ENCODE results near the gene LTBR.

Gene LTBR

DNA sequence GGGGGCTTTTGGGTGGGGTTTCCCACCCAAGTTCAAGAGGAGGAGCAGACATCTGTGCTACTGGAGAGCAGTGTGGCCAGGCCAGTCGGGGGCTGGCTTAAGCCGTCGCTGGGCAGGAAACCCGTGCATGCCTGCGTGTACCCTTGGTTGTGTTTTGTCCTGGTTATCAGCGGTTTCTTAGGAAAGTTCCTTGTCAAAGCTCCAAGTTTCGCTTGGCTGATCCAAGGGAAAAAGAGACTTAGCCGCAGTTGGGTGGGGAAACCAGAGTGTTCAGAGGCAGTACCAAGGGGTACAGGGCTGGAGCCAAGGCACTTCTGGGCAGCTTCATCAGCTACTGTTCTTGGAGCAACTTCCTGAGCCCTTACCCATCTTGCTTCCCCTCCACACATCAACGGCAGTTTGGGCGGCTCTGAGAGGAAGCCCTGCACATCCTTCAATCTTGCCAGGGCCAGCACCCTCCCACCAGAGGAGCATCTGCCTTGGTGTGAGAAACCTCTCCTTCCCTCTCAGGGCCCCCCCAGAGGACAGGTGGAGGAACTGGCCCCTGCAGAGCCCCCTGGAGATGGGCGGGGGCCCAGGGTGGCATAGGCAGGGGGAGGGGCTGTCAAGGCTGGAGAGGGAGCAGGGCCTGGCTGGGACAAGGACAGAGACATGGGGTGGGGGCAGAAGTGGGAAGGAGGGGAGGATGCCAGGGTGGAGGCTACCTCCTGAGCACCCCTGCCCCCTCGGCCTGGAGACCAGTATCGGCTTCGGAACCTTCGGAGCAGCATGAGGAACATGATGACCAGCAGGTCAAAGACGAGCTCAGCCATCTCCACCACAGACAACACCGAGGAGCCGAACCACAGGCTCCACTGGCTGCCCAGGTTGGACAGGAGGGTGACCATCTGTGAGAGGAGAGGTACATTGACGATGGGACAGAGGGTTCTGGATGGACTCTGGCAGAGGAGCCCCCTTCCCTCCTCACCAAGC lies 36.3 kb upstream of the LTBR start:
- DNase-seq = no peak

DNA sequence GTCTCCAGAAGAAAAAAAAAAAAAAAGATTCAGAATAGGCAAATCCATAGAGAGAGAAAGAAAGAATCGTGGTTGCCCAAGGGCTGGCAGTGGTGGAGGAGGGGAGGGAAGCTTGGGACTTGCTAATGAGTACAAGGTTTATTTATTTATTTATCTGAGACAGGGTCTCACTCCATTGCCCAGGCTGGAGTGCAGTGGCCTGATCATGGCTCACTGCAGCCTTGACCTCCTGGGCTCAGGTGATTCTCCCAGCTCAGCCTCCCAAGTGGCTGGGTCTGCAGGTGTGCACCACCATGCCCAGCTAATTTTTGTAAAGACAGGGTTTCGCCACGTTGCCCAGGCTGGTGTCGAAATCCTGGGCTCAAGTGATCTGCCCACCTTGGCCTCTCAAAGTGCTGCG lies 32.3 kb upstream of the LTBR start:
- no peak for DNase-seq

DNA sequence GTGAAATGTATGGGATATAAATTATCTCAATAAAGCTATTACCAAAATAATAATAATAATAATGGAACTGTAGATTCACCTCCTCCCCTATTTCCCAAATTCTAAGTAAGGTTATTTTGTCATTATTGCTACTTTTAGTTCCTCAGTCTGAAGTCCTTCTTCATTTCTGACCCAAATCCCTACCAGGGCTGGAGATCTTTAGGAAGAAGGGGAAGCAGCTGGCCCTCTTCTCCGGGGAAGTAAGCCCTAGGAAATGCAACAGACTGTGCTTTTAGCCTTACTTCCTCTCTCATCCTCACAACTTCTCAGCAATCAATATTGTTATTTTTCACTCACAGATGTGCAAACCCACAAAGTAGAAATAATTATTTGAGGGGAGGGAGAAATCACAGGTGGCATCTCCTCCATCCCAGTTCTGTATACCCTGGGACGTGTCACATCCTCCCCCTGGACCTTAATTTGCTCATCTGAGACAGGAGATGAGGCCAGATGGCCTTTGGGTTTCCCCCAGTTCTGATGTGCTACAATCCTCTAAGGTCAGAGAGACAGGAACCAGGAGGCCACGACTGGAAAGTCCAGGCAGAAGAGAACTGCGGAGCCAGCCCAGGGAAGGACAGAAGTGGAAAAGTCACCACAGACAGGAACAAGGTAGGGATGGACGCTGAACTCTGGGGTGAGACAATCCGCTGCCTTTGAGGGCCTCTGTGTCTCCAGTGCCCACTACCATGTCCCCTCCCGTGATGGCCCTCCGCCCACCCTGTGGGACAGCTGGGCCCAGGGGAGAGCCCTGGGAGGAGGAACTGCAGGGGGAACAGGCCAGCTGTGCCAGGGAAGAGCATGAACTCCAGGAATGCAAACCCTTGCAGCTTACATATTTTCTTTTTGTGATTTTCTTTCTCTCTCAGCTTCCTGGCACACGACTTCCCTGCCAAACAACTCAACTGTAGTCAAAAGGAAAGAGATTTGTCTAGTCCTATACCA lies 31.5 kb upstream of the LTBR start:
- DNase-seq = peak; percentile 52

DNA sequence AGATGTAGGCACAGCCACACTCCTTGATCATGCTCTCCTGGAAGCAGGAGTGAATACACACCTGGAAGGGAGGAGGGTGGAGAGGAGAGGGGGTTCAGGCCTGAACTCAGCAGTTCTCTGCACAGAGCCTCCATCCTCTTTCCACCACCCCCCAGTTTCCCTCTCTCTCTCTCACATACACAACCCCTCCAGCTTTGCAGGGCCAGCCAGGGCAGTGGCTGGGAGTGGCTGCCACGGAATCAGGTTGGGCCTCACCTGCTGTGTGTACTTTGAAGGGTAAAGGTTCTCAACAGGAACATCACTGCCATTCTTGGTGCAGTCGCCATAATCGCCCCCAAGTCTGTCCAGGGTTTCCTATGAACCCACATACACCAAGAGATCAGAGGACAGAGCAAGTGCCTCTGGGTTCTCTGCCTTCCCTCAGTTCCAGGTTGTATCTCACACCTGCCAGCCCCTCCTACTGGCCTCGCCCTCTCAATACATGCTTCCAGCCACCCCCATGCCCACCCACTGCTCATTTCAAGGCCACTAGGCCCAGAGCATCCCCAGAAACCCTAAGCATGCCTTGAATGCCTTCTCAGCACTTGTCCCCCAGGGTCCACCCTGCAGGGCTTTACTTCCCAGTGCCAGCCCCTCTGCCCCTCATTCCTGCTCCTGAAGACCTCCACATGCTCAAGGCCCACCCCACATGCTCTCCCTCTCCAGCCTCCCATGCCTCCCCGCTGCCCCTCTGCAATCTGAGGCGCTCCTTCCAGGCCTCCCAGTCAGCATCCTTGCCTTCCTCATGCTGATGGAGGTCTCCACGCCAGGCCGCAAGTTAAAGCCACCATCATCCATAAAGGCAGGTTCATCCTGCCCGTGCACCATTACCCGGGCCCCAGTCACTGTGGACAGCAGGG lies 29.2 kb upstream of the LTBR start:
- no peak for DNase-seq

- no peak for DNase-seq
These were observed 28.2 kb upstream of the LTBR start for GRCh38 chr12:6355491-6356373.

DNA sequence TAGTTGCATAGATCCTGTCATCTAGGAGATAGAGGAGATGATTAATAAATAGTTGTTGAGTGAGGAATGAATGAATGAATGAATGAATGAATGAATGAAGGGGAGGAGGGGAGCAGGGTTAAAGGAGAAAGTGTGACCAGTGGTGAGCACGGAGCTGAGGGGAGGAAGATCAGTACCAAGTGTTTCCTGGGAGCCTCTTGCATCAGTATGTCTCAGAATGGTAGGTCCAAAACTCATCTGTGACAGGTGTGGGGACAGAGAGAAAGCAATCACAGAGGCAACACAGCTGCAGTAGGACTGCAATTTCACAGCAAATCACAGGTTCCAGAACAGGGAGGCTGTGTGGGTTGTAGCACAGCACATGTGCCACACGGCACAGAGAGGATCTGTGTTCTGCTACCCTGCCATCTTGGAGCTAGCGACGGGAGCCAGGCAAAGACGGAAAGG lies 27.6 kb upstream of the LTBR start:
- no peak for DNase-seq

DNA sequence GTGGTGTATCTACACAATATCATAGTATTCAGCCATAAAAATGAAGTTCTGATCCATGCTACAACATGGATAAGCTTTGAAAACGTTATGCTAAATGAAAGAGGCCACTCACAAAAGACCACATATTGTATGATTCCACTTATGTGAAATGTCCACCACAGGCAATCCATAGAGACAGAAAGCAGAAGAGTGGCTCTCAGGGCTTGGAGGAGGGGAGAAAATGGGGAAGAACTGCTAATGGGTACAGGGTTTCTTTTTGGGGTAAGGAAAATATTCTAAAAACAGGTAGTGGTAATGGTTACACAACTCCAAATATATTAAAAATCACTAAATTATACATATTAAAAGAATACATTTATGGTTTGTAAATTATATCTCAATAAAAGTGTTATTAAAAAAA lies 25.1 kb upstream of the LTBR start:
- DNase-seq = no peak

GRCh38 chr12:6360080-6360571 lies 23.8 kb upstream of the LTBR start:
- DNase-seq = no peak

DNA sequence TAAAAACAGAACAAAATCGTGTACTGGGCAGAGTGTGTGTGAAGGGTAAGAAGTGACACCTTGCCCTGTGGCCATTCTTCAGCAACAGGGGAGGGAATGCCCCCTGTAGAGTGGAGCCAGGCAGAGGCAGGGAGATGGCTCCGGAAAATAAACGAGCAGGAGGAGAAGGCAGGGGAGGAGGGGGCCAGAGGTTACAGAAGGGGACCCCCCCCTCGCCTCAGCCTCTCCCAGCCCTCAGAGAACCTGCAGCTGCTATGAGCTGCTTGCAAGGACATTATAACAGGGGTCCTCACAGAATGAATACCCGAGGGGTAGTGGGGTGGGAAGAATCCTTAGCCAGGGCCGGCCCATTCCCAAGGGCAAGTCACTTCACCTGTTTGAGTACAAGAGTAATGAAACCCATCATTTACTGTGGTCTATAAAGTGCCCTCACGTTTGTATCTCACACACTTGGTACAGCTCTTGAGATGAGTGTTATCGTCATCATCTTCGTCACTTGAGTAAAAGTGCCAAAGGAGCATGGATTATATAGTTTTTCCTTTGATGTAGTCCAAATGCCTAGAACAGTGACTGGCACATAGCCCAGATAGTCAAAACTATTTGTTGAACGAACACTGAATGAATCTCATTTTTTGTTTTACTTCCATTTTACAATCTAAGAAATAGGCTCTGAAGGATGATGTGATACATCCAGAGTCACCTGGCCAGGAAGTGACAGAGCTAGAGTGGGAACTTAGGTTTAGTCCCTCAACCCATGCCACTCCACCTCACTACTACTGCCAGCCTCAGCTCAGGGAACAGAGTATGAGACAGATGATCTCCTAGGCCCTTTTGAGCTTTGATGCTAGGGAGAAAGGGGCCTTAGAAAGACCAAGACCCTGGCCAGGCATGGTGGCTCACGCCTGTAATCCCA lies 23.1 kb upstream of the LTBR start:
- DNase-seq = no peak

DNA sequence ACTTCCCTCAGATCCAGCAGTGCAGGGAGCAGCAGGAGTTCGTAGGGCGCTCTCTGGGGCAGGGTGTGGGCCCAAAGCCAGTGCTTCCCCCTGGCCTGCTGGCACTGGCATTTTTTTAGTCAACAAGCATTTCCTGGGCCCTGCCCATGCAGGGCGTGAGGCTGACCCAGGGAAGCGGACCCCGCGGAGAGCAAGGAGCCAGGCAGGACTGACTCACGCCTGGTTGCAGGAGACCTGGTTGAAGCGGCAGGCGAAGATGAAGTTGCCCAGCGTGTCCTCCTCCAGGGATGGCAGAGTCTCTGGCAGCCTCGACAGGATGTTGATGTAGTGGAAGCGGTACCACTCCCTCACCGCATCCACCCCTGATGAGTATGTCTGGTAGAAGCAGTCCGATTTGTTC lies 22.1 kb upstream of the LTBR start:
- no peak for DNase-seq

- DNase-seq = no peak
These were observed 21.6 kb upstream of the LTBR start for GRCh38 chr12:6362403-6362802.

DNA sequence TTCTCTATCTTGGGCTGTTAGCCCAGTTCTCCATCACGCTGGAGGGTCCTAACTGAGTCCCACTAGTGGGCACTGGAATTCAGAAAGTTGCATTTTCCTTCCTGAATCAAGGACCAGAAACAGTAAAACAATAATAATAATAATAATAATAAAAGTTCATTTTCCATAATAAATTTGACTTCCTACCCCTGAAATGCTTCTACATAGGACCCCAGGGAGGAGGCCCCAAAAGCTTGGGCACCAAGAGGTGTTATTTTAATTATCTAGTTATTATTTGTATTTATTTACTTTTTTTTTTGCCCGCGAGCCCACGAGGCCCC lies 21.0 kb upstream of the LTBR start:
- no peak for DNase-seq

DNA sequence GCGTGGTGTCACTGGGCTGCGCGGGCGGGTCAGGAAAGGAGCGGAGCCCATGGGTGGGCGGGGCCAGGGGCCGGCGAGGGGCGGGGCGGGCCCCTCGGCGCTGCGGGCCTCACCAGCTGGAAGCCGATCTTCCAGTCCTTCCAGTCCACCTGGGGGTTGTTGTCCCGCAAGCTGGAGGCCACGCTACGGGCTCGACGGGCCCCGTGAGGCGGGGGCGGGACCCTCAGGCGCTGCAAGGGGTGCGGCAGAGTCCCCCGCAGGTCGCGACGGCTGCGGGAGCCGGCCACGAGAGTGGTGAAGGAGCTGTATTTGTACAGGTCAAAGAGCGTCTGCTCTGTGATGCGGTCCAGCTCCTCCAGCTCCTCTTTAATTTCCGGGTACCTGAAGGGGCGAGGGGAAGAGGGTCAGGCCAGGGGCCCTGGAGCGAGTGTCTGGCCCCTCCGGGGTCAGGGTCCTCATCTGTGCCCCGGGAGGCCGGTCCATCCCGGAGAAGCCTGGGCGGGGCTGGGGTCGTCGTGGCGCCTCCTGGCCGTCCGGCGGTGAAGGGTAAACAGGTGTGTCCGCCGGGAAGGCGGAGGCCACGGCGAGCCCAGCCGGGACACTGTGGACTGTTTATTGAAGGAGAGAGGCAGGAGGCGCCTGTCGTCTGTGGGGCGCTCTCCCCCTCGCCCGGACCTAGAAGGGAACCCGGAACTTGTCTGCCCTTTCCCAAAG lies 20.5 kb upstream of the LTBR start:
- peak; percentile 87 for DNase-seq

DNA sequence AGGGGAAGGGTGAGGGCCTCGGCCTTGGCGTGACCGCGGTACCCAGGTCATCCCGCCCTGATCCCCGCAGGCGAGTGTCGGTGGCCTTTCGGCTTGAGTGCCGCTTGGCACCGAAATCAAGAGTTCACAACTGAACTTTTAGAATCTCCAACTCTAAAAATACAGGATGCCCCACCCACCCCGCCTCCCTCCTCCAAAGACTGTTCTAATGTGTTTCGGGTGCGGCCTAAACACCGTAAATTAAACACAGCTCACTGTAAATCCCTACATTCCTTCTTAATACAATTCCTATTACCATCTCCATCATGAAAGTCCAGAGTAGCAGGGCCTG lies 20.0 kb upstream of the LTBR start:
- DNase-seq = no peak

- DNase-seq = peak; percentile 41
These were observed 16.6 kb upstream of the LTBR start for GRCh38 chr12:6367065-6367968.

- no peak for DNase-seq
These were observed 15.7 kb upstream of the LTBR start for GRCh38 chr12:6367969-6368892.

DNA sequence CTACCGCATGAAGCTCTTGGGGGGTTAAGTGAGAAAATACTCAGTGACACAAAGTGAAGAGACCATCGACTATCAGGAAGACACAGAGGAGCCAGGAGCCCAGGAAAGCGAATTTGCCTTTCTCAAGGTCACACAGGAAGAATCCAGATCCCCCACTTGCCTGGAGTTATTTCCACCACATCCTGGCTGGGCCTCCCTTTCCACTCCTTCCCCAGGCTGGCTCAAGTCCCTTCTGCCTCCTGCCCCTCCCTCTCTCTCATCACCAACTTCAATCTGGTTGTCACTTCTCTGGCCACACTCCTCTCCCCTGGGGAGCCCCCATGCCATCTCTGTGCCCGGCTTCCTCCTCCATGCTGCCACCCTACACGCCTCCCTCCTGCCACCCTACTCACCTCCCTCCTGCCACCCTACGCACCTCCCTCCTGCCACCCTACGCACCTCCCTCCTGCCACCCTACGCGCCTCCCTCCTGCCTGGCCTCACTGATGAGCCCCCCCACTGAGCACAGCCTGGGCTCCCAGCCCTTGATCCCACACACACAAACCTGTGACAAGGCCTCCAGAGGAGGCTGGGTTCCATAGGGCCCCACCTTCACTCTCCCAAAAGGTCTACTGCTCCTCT lies 14.9 kb upstream of the LTBR start:
- no peak for DNase-seq

All from NCI-H82 (cell line).